NCI-H526 (cell line): ENCODE results near the gene MINK1.

Source experiments
- DNase-seq, 2 experiments: peaks; one replicate each; lab custom pipeline; 2025; lab: John Stamatoyannopoulos, UW

MINK1 gene

DNA sequence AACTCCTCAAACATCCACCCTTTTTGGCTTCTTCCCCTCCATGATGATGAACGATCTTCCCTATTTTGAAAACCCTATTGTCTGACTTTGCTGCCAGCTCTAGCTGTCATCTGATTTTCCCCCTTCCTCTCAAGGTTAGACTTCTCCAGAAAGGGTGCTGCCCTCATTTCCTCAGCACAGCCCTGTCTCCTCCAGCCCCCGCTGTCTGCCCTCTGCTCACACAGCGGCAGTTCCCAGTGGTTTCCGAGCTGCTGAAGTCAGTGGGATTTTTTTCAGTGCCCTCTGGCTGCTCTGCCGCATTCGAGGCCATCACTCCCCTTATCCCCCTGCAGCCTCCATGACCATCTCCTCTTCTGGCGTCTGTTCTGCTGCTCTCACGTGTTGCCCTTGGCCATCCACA, 39.6 kb downstream of the MINK1 start:
- no peak for DNase-seq

GRCh38 chr17:4877089-4877488, 43.9 kb downstream of the MINK1 start:
- DNase-seq: no peak

GRCh38 chr17:4879601-4880000, 46.5 kb downstream of the MINK1 start:
- no peak for DNase-seq

GRCh38 chr17:4880857-4881256, 47.7 kb downstream of the MINK1 start:
- no peak for DNase-seq

- peak; percentile 88 to 92 for DNase-seq
Observed at GRCh38 chr17:4881761-4882555, 48.8 kb downstream of the MINK1 start.

DNA sequence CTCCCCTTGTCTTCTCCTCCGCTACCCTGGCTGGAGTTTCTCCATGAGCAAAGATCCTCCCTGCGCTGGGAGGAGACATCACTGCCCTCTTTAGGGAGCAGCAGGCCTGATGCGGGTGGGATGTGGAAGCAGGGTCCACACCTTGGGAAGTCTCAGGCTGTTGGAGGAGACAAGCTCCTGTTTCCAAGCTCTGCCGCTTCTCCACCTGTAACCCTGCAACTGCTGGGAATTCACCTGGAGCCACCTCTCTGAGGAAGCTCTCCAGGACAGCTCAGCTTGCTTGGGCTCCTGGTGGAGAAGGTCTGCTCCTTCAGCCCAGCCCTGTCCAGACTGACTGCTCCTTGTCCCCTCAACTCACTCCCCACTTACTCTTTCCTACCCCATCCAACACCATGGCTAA, 51.3 kb downstream of the MINK1 start:
- DNase-seq: no peak

GRCh38 chr17:4886830-4887229, 53.7 kb downstream of the MINK1 start:
- DNase-seq: no peak

DNA sequence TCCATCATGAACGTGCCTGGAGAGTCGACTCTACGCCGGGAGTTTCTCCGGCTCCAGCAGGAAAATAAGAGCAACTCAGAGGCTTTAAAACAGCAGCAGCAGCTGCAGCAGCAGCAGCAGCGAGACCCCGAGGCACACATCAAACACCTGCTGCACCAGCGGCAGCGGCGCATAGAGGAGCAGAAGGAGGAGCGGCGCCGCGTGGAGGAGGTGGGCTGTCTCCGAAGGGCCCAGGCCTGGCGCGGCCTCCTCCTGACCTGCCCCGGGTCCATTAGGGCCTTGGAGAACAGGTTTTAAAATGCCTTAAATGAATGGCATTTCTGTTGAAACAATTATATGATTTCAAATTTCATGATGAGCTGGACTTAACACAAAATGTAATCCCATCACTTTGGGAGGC, 54.4 kb downstream of the MINK1 start:
- DNase-seq: no peak

DNA sequence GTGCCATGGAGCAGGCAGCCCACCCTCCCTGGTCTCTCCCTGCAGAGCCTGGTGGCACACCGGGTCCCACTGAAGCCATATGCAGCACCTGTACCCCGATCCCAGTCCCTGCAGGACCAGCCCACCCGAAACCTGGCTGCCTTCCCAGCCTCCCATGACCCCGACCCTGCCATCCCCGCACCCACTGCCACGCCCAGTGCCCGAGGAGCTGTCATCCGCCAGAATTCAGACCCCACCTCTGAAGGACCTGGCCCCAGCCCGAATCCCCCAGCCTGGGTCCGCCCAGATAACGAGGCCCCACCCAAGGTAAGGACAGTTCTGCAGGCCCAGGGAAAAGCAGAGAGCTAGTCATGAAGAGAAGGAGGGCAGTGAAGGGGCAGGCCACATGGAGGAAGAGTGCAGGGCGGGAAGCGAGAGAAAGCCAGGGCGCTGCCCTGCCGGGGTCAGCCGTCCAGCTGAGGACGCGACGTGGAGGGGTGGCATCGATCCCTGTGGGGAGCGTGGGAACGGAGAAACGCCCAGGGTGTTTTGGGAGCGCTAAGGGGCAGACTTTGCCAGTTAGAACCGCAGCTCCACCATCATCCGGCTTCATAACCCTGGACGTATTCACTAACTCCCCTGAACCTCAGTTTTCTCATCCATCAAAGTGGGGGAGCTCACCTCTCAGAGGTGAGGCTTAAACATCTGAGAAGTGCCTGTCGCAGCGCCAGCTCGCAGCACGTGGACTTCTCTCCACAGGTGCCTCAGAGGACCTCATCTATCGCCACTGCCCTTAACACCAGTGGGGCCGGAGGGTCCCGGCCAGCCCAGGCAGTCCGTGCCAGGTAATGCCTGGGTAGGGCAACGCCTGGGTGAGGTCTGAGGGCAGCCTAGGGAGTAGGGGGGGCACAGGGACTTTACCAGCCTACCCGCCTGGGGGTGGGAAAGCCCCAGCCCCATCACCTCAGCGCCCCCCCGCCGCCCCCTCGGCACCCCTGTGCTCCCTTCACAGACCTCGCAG, 58.6 kb downstream of the MINK1 start:
- no peak for DNase-seq

DNA sequence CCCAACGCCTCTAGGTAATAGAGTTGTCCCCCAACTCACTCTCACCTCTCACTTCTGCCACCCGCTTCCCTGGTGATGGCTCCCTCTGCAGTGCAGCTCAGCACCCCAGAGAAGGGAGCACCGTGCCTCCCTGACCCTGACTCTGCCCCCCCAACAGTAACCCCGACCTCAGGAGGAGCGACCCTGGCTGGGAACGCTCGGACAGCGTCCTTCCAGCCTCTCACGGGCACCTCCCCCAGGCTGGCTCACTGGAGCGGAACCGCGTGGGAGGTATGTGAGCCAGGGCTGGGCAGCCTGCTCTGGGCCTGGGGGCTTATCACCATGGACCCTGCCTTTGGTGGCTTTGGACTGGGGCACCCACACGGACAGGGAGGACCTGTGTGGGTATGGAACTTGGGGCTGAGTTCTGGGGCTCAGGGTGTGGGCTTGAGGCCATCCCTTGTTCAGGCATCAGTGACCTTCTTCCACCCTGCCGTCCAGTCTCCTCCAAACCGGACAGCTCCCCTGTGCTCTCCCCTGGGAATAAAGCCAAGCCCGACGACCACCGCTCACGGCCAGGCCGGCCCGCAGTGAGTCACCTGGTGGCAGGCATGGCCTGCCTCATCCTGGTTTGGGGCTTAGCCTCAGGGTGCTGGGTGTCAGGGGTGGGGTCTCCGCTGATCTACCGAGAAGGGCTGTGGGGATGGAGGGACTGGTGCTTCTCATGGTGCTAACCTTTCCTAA, 59.5 kb downstream of the MINK1 start:
- DNase-seq: no peak

- DNase-seq: no peak
Observed at GRCh38 chr17:4893272-4893671, 60.1 kb downstream of the MINK1 start.

DNA sequence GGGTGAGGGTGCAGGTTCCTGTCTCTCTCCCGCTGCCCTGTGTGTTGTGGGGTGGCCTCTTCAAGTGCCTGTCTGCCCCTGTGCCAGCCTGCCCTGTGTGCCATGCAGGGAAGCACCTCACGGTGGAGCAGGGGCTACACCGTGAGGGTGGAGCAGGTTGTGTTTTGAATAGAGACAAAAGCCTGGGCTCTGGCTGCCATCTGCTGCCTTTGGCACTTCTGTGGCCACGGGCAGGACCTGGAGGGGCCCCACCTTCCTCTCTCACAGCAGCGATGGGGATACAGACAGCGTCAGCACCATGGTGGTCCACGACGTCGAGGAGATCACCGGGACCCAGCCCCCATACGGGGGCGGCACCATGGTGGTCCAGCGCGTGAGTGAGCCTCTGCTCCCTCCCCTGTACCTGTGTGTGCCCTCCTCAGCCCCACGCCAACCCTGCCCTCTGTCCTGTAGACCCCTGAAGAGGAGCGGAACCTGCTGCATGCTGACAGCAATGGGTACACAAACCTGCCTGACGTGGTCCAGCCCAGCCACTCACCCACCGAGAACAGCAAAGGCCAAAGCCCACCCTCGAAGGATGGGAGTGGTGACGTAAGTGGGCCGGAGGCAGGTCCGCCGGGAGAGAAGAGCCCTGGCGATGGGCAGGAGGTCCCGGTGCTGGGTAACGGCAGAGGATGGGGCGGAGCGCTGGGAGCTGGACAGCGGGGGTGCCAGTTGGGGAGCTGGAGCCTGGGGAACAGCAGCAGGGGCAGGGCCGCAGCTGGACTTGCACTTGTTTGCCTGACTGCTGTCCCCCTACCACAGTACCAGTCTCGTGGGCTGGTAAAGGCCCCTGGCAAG, 60.8 kb downstream of the MINK1 start:
- no peak for DNase-seq

- no peak for DNase-seq
Observed at GRCh38 chr17:4895121-4895520, 62.0 kb downstream of the MINK1 start.

- DNase-seq: peak in 1 of 2 experiments; percentile 47
Observed at GRCh38 chr17:4895657-4896331, 62.7 kb downstream of the MINK1 start.

GRCh38 chr17:4896332-4897197, 63.4 kb downstream of the MINK1 start:
- DNase-seq: no peak

GRCh38 chr17:4897198-4897687, 64.1 kb downstream of the MINK1 start:
- no peak for DNase-seq

DNA sequence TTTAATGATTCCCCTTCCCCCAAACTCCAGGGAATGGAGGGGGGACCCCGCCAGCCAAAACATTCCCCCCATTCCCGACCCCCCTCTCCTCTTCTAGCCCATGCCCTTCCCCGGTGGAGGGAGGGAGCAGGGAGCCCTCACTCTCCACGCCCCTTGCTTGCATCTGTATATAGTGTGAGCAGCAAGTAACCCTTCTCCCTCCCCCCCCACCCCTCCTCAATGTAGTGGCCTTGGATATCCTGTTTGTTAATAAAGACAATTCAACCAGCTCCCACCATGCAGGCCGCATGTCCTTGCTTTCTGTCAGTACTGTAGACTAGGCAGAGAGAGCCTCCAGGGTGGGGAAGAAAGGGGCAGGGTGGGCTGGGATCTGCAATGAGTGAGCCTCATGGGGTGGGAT, 64.6 kb downstream of the MINK1 start:
- DNase-seq: no peak

- DNase-seq: no peak
Observed at GRCh38 chr17:4898351-4898750, 65.2 kb downstream of the MINK1 start.

GRCh38 chr17:4898927-4899326, 65.8 kb downstream of the MINK1 start:
- DNase-seq: no peak
